HG03103 (cell line): Measurements from ENCODE around the gene CNIH3.
A peak's percentile ranks its signal among the peaks of the same experiment; 100 is the strongest.

Source experiments
- ATAC-seq: cut with Tn5 transposase; IDR thresholded peaks from one replicate; pipeline ENCODE4 v1.9.1; 2021; ENCODE audit warnings: low read depth; ENCODE audit not compliant: unreplicated experiment

The CNIH3 gene

GRCh38 chr1:224713228-224713627 lies 97.1 kb downstream of the CNIH3 start:
- ATAC-seq = no peak

- no peak for ATAC-seq
Measured at GRCh38 chr1:224714553-224714952, 98.4 kb downstream of the CNIH3 start.

GRCh38 chr1:224718470-224719053 lies 102.4 kb downstream of the CNIH3 start:
- no peak for ATAC-seq

- ATAC-seq = no peak
Measured at GRCh38 chr1:224719716-224720115, 103.6 kb downstream of the CNIH3 start.

GRCh38 chr1:224720216-224720615 lies 104.1 kb downstream of the CNIH3 start:
- no peak for ATAC-seq

GRCh38 chr1:224721000-224721399 lies 104.9 kb downstream of the CNIH3 start:
- ATAC-seq = no peak

GRCh38 chr1:224722838-224723237 lies 106.7 kb downstream of the CNIH3 start:
- ATAC-seq = no peak

- ATAC-seq = no peak
Measured at GRCh38 chr1:224724566-224724965, 108.4 kb downstream of the CNIH3 start.

GRCh38 chr1:224726441-224727182 lies 110.5 kb downstream of the CNIH3 start:
- ATAC-seq = no peak

GRCh38 chr1:224727351-224728289 lies 111.5 kb downstream of the CNIH3 start:
- ATAC-seq = no peak

- no peak for ATAC-seq
Measured at GRCh38 chr1:224730540-224730939, 114.4 kb downstream of the CNIH3 start.

- no peak for ATAC-seq
Measured at GRCh38 chr1:224730965-224731364, 114.8 kb downstream of the CNIH3 start.

GRCh38 chr1:224731633-224732032 lies 115.5 kb downstream of the CNIH3 start:
- no peak for ATAC-seq

- ATAC-seq = no peak
Measured at GRCh38 chr1:224732377-224733026, 116.4 kb downstream of the CNIH3 start.

- peak; percentile 39 for ATAC-seq
Measured at GRCh38 chr1:224733027-224733911, 117.2 kb downstream of the CNIH3 start.

GRCh38 chr1:224734261-224734935 lies 118.3 kb downstream of the CNIH3 start:
- ATAC-seq = no peak

- no peak for ATAC-seq
Measured at GRCh38 chr1:224735159-224735558, 119.0 kb downstream of the CNIH3 start.

GRCh38 chr1:224736619-224737352 lies 120.7 kb downstream of the CNIH3 start:
- peak; percentile 47 for ATAC-seq

GRCh38 chr1:224737353-224737727 lies 121.2 kb downstream of the CNIH3 start:
- no peak for ATAC-seq
